T follicular helper cell (primary cell): ENCODE data around the gene SNN.

Experiments used
- DNase-seq: peaks from one replicate; pipeline ENCODE4 v3.0.0-alpha.2; 2020; ENCODE audit warnings: low read depth

Gene SNN

GRCh38 chr16:11679941-11680911 lies 12.0 kb downstream of the SNN start:
- no peak for DNase-seq

GRCh38 chr16:11681556-11681955 lies 13.3 kb downstream of the SNN start:
- no peak for DNase-seq

- no peak for DNase-seq
These were observed 13.9 kb downstream of the SNN start for GRCh38 chr16:11681976-11682654.

GRCh38 chr16:11682655-11683096 lies 14.4 kb downstream of the SNN start:
- no peak for DNase-seq

DNA sequence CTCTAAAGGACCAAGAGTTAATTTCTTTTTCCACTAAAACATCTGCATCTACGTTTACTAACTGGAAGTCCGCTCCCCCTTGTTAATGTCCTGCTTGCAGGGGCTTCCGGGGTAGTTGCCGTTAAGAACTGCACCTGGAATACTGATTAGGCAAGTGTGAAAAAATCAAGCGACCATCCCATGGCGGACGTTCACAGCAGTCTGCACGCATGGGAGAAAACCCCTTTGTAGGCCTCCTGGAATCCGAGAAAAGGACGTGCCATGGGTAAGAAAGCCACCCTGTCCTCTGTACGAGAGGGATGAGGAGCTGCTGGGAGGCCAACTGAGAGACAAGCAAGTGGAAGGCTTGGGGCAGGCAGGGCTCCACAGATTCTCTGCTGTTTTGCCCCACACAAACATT lies 14.9 kb downstream of the SNN start:
- DNase-seq: no peak

GRCh38 chr16:11684231-11685025 lies 16.2 kb downstream of the SNN start:
- no peak for DNase-seq

- DNase-seq: no peak
These were observed 17.8 kb downstream of the SNN start for GRCh38 chr16:11685844-11686618.

DNA sequence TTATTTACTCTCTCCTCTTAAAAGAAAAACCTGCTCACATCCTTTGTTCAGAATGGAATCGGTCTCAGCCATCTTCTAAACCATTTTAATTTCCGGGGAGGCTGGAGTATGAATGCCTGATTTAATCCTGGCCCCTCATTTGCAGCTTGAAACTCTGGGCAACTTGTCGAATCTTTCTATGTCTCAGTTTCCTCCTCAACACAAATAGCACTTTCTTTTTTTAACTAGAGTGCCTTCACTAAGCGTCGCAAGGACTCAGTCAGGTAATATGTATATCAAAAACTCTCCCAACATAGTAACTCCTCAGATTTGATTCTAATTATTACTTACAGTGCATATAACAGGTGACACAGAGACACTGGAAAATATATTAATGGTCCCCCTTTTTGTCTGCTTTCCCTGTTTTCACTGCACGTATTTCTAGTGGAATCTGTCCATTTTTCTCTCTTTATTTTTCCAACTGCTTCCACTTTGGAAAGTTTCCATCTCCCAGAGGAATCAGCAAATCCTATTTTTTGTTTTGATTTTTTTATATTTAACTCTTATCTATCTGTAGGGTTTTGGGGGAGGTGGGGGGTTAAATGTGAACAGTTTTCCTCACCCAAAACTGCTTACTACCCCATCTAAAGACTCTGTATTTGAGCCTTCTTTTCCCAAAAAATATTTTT lies 18.6 kb downstream of the SNN start:
- DNase-seq: no peak

GRCh38 chr16:11687601-11688519 lies 19.6 kb downstream of the SNN start:
- no peak for DNase-seq

- DNase-seq: no peak
These were observed 20.2 kb downstream of the SNN start for GRCh38 chr16:11688520-11688886.

GRCh38 chr16:11689031-11689840 lies 21.0 kb downstream of the SNN start:
- no peak for DNase-seq

DNA sequence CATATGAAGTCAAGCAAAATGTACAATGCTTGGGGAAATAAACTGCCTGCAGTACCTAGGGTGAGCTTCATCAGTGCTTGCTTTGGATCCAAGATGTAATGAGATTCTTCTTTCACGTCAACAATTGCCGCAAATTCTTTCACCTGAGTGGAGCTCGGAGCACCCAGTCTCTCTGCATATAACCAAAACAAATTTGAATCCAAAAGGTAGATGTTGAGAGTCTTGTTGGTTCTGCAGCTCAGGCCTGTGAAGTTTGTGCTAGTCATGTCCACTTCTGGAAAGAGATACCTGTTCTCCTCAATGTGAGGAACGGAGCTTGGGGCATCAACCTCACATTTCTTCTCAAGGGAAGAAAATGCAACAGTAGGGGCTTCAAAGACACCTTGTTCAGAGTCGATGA lies 23.0 kb downstream of the SNN start:
- DNase-seq: no peak

DNA sequence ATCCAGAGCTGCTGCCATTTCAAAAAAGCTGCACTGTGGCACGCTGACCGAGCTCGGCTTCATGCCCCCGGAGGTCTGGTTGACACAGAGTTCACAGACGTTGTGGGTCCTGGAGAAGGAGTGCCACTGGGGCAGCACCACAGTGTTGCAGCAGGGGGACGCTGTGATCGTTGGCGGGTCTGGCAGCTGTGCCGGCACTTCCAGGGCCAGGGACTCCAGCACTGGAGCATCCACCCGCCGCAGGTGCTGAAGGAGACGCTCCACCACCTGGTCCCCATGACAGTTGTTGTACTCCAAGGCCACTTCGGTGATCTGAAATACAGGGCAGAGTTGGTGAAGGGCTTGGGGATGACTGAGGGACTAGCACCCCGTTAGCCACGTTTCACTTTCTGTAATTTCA lies 23.5 kb downstream of the SNN start:
- no peak for DNase-seq

- DNase-seq: no peak
These were observed 23.9 kb downstream of the SNN start for GRCh38 chr16:11692171-11692570.

DNA sequence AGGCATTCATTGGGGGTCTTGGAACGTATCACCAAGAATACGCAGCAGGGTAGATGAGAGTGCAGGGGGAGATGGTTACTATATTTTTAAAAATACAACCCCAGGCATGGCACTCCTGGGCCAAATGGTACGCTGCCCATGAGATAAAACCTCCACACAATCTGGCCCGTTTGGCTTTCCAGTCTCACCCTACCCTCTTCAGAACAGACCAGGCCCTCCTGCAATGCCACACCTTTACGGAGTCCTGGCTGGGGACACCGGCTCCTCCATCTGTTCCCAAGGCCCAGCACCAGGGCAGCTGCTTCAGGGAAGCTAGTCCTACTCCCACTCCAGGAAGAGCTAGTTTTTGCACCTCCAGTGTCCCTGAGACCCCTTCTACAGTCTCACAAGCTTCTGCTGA lies 24.4 kb downstream of the SNN start:
- no peak for DNase-seq

DNA sequence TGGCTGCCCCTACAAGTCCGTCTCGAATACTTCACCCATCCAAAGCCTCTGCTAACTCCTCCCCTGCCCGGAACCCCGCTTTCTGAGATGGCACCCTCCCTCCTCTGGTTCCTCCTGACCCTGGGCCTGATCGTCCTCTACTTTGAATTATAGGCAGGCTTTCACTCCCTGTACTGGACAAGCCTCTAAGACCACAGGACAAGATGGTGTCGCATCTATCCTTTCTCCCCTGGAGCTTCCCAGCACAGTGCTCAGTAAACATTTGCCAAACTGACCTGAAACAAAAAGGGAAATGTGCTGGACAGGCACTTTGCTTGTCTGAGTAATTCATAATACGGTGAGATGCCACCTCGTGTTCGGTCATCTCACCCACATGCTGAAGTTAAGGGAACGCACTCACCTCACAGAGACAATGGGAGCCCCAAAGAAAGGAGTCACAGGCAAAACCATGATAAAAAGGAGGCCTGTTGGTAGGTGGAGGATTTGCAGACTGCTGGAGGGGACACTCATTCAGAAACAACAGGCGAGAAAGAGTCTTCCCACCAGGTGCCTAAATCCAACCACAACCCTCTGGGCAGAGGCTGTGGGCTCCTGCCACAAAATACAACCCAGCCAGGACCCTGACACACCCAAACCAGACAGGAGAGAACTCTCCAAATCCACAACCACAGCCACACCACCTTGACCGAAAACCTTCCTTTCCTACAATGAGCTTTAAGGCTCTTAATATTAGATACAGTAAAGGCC lies 28.2 kb downstream of the SNN start:
- no peak for DNase-seq

DNA sequence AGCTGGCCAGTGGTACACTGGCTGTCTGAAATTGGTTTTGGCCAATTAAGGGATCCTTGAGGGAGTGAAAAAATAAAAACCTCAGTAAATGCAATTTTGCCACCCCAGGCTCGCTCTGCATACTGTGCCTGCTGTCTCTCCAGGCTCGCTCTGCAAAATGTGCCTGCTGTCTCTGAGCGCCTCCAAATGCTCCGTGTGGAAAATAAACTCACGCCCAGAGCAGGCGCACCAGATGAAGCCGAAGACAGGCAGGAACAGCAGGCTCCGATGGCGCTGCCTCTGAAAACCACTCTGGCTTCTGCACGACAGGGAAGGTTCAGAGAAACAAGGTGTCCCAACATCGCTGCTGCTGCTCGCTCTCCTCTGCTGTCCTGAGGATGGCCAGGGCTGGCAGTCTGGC lies 29.1 kb downstream of the SNN start:
- DNase-seq: no peak

- no peak for DNase-seq
These were observed 30.0 kb downstream of the SNN start for GRCh38 chr16:11698271-11698689.
